SK-N-SH treated with all-trans-retinoic acid at 6 μM for 48 hours (cell line): ENCODE data around the gene RGS6.

Experiments used
- ATAC-seq: fragments of 200-7000 bp; cut with Tn5 transposase; 3 replicates; pipeline ENCODE4 v1.9.1; 2020; ENCODE audit warnings: mild to moderate bottlenecking, moderate library complexity
- BACH2 ChIP-seq: fragments of 250-450 bp; sonication (Bioruptor Pico); IDR thresholded peaks from 2 replicates; pipeline ENCODE4 v1.9.0; 2021; ENCODE audit warnings: mild to moderate bottlenecking, borderline replicate concordance
- CREB5 ChIP-seq: fragments of 250-450 bp; sonication (Bioruptor Pico); IDR thresholded peaks from 2 replicates; pipeline ENCODE4 v1.5.1; 2020; ENCODE audit warnings: low read depth, mild to moderate bottlenecking, moderate library complexity
- CSRNP3 ChIP-seq: fragments of 250-450 bp; sonication (Bioruptor Pico); IDR thresholded peaks from 2 replicates; pipeline ENCODE4 v1.5.1; 2021; ENCODE audit warnings: mild to moderate bottlenecking, moderate library complexity
- ESRRG ChIP-seq: fragments of 250-450 bp; sonication (Bioruptor Pico); IDR thresholded peaks from 2 replicates; pipeline ENCODE4 v1.6.1; 2021; ENCODE audit warnings: mild to moderate bottlenecking
- GLIS3 ChIP-seq: fragments of 250-450 bp; sonication (Bioruptor Pico); IDR thresholded peaks from 2 replicates; pipeline ENCODE4 v1.5.0; 2020; ENCODE audit warnings: mild to moderate bottlenecking, moderate library complexity
- ISL1 ChIP-seq: fragments of 250-450 bp; sonication (Bioruptor Pico); IDR thresholded peaks from 2 replicates; pipeline ENCODE4 v2.1.2; 2022; ENCODE audit warnings: mild to moderate bottlenecking, moderate library complexity
- PATZ1 ChIP-seq: fragments of 250-450 bp; sonication (Bioruptor Pico); IDR thresholded peaks from 2 replicates; pipeline ENCODE4 v1.8.0; 2020; ENCODE audit warnings: mild to moderate bottlenecking, moderate library complexity, borderline replicate concordance
- POU6F1 ChIP-seq: fragments of 250-450 bp; sonication (Bioruptor Pico); IDR thresholded peaks from 2 replicates; pipeline ENCODE4 v1.8.0; 2021; ENCODE audit warnings: low read depth, mild to moderate bottlenecking, moderate library complexity, borderline replicate concordance
- PPARA ChIP-seq: fragments of 250-450 bp; sonication (Bioruptor Pico); IDR thresholded peaks from 2 replicates; pipeline ENCODE4 v1.5.0; 2020; ENCODE audit warnings: mild to moderate bottlenecking, borderline replicate concordance
- RARB ChIP-seq: fragments of 250-450 bp; sonication (Bioruptor Pico); IDR thresholded peaks from 2 replicates; pipeline ENCODE4 v1.8.0; 2021; ENCODE audit warnings: mild to moderate bottlenecking, moderate library complexity
- SNAI2 ChIP-seq: fragments of 250-450 bp; sonication (Bioruptor Pico); IDR thresholded peaks from 2 replicates; pipeline ENCODE4 v1.5.0; 2020; ENCODE audit warnings: mild to moderate bottlenecking, moderate library complexity
- TCF4 ChIP-seq: fragments of 250-450 bp; sonication (Bioruptor Pico); IDR thresholded peaks from 2 replicates; pipeline ENCODE4 v1.8.0; 2021; ENCODE audit warnings: mild to moderate bottlenecking, moderate library complexity, borderline replicate concordance
- TOX ChIP-seq: fragments of 250-450 bp; sonication (Bioruptor Pico); IDR thresholded peaks from 2 replicates; pipeline ENCODE4 v1.8.0; 2021; ENCODE audit warnings: mild to moderate bottlenecking, moderate library complexity, borderline replicate concordance
- ZC3H10 ChIP-seq: fragments of 250-450 bp; sonication (Bioruptor Pico); IDR thresholded peaks from 2 replicates; pipeline ENCODE4 v1.5.1; 2021; ENCODE audit warnings: mild to moderate bottlenecking, moderate library complexity
- ZFP3 ChIP-seq: fragments of 250-450 bp; sonication (Bioruptor Pico); IDR thresholded peaks from 2 replicates; pipeline ENCODE4 v1.5.0; 2020; ENCODE audit warnings: mild to moderate bottlenecking, moderate library complexity
- ZFP30 ChIP-seq: fragments of 450-650 bp; formaldehyde crosslinking; IDR thresholded peaks from 2 replicates; pipeline ENCODE4 v1.5.0; 2022; ENCODE audit warnings: mild to moderate bottlenecking, moderate library complexity
- ZNF565 ChIP-seq: fragments of 450-650 bp; formaldehyde crosslinking; conservative IDR thresholded peaks from 2 replicates; pipeline ENCODE4 v1.5.0; 2020; ENCODE audit warnings: low read depth, mild to moderate bottlenecking, moderate library complexity
- ZNF70 ChIP-seq: fragments of 450-650 bp; formaldehyde crosslinking; IDR thresholded peaks from 2 replicates; pipeline ENCODE4 v1.5.0; 2020; ENCODE audit warnings: mild to moderate bottlenecking, moderate library complexity
- ZNF8 ChIP-seq: fragments of 450-650 bp; formaldehyde crosslinking; IDR thresholded peaks from 2 replicates; pipeline ENCODE4 v1.5.0; 2020; ENCODE audit warnings: mild to moderate bottlenecking, moderate library complexity
- TF ChIP-seq, protein P1 (sequence below): fragments of 250-450 bp; sonication (Bioruptor Pico); IDR thresholded peaks from 2 replicates; pipeline ENCODE4 v1.5.0; 2020; ENCODE audit warnings: mild to moderate bottlenecking, moderate library complexity

RGS6 gene

GRCh38 chr14:72452774-72453173 lies 520.5 kb downstream of the RGS6 start:
- ATAC-seq, result no peak
- TF ChIP-seq CSRNP3 (no peak), ISL1 (CRISPR knock-in tag) (no peak), ZFP3 (CRISPR knock-in tag) (no peak), ZC3H10 (CRISPR knock-in tag) (no peak), TOX (CRISPR knock-in tag) (no peak), ESRRG (CRISPR knock-in tag) (no peak)

DNA sequence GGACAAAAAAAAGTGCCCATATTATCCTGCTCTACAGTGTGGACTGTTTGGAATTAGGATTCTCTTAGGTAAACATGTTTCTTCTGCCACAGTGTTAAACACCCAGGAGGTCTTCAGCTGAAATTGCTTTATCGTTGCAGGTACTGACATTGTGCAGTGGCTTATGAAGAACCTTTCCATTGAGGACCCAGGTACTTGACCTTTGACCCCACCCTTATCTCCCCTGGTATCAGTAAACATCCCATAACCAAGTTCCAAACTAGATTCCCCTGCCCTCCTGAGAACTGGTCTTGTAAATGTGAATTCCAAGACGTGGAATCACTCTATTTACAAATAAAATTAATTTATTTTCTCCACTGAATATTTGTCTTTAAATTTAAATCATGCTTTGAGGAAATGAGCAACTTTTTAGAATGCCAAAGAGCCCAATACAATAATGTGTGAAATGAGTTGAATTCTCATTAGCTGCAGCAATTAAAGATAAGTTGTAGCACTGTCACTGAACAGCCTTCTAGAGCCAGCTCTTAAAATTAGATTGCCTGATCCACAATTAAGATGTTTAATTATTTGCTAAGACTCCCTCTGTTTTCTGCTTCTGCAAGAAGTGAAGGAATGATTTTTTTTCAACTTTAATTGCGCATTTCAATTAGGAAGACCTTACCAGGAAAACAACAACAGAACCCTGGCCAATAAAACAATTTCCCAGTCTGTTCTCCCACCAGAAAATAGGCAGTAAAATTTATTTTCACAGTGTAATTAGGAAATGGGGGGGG lies 522.3 kb downstream of the RGS6 start:
- ATAC-seq, result no peak
- TF ChIP-seq CREB5 (CRISPR knock-in tag) (no peak), ZFP30 (CRISPR knock-in tag) (no peak), ZNF8 (CRISPR knock-in tag) (no peak), ZFP3 (CRISPR knock-in tag) (no peak), ZC3H10 (CRISPR knock-in tag) (no peak), ESRRG (CRISPR knock-in tag) (no peak), PPARA (CRISPR knock-in tag) (no peak), SNAI2 (no peak), GLIS3 (CRISPR knock-in tag) (no peak), POU6F1 (CRISPR knock-in tag) (no peak), RARB (CRISPR knock-in tag) (no peak), TCF4 (no peak)
- TF ChIP-seq, protein P1, sequence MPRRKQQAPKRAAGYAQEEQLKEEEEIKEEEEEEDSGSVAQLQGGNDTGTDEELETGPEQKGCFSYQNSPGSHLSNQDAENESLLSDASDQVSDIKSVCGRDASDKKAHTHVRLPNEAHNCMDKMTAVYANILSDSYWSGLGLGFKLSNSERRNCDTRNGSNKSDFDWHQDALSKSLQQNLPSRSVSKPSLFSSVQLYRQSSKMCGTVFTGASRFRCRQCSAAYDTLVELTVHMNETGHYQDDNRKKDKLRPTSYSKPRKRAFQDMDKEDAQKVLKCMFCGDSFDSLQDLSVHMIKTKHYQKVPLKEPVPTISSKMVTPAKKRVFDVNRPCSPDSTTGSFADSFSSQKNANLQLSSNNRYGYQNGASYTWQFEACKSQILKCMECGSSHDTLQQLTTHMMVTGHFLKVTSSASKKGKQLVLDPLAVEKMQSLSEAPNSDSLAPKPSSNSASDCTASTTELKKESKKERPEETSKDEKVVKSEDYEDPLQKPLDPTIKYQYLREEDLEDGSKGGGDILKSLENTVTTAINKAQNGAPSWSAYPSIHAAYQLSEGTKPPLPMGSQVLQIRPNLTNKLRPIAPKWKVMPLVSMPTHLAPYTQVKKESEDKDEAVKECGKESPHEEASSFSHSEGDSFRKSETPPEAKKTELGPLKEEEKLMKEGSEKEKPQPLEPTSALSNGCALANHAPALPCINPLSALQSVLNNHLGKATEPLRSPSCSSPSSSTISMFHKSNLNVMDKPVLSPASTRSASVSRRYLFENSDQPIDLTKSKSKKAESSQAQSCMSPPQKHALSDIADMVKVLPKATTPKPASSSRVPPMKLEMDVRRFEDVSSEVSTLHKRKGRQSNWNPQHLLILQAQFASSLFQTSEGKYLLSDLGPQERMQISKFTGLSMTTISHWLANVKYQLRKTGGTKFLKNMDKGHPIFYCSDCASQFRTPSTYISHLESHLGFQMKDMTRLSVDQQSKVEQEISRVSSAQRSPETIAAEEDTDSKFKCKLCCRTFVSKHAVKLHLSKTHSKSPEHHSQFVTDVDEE (CRISPR knock-in tag), result no peak

GRCh38 chr14:72457641-72458040 lies 525.4 kb downstream of the RGS6 start:
- no peak for TF ChIP-seq TOX (CRISPR knock-in tag)
- TF ChIP-seq BACH2 (CRISPR knock-in tag), result no peak
- no peak for TF ChIP-seq ESRRG (CRISPR knock-in tag)
- no peak for TF ChIP-seq ZC3H10 (CRISPR knock-in tag)
- TF ChIP-seq ZNF8 (CRISPR knock-in tag), result no peak
- TF ChIP-seq GLIS3 (CRISPR knock-in tag), result no peak
- TF ChIP-seq ZNF565 (CRISPR knock-in tag), result no peak
- TF ChIP-seq ZNF70 (CRISPR knock-in tag), result no peak
- no peak for TF ChIP-seq PATZ1 (CRISPR knock-in tag)
- TF ChIP-seq CREB5 (CRISPR knock-in tag), result no peak
- no peak for TF ChIP-seq POU6F1 (CRISPR knock-in tag)
- TF ChIP-seq PPARA (CRISPR knock-in tag), result no peak
- TF ChIP-seq CSRNP3, result no peak
- TF ChIP-seq ZFP30 (CRISPR knock-in tag), result no peak
- ATAC-seq, result no peak
